ENCODE data around the gene DDX11. TPM values are rescaled to one million over a fixed set of nuclear protein-coding genes. Genes with fewer than 3 reads are reported as not detected.
"Not testable (repeated sequence)": the region's sequence is repeated elsewhere in the genome, so short reads cannot be mapped to it uniquely, and the experiment has no call there.

Gene DDX11
- total RNA-seq, 1 donor from 2014 or later = 12.8 TPM

DNA sequence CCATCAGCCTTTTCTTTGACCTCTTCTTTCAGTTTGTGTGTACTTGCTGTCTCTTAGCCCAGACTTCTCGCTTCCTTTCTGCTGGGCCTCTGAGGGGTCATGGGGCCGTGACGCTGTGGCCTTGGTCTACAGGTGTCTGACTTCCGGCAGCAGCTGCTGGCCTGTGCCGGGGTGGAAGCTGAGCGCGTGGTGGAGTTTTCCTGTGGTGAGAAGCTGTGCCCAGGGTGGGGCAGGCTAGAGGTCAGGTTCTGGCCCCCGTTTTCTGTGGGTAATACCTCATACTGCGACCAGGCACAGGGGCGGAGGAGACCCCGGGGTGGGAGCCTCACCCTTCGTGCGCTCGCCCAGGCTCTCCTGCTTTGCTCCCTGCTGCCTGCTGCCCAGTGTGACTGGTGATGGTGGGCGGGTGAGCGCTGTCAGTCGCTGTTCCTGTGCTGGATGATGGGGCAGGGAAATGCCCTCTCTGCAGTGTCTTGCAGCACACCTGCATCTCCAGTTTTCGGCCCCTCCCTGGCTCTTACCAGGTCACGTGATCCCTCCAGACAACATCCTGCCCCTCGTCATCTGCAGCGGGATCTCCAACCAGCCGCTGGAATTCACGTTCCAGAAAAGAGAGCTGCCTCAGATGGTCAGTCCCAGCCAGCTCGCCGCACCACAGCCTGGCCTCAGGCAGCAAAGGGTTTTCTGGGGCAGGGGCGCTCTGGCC, 27.0 kb downstream of the DDX11 start:
- not testable (repeated sequence) for H3K36me3 Mint-ChIP-seq (ENCODE audit: low read depth, unreplicated experiment); H3K27me3 Mint-ChIP-seq (ENCODE audit: low read depth, unreplicated experiment); H3K4me3 Mint-ChIP-seq (ENCODE audit: unreplicated experiment); H3K79me2 ChIP-seq (ENCODE audit: insufficient read depth, low read length); H3K27ac ChIP-seq (ENCODE audit: low read depth, low read length); H3K27ac Mint-ChIP-seq (ENCODE audit: unreplicated experiment); DNase-seq (ENCODE audit: low read depth); H3K27me3 ChIP-seq (ENCODE audit: insufficient read depth, low read length); H3K9ac ChIP-seq (ENCODE audit: low read length); H3K9me3 Mint-ChIP-seq (ENCODE audit: unreplicated experiment); H3K9me3 ChIP-seq (ENCODE audit: insufficient read depth, low read depth, low read length); H3K4me2 ChIP-seq (ENCODE audit: low read length); H4K20me1 ChIP-seq (ENCODE audit: insufficient read depth, low read length); H3K4me1 Mint-ChIP-seq (ENCODE audit: low read depth, unreplicated experiment); H3K4me1 ChIP-seq (ENCODE audit: insufficient read depth, low read length); H3K36me3 ChIP-seq (ENCODE audit: insufficient read depth, low read length); FAIRE-seq; H2AFZ ChIP-seq (ENCODE audit: low read depth, low read length); H3K4me3 ChIP-seq (ENCODE audit: insufficient read depth, low read depth, low read length)

DNA sequence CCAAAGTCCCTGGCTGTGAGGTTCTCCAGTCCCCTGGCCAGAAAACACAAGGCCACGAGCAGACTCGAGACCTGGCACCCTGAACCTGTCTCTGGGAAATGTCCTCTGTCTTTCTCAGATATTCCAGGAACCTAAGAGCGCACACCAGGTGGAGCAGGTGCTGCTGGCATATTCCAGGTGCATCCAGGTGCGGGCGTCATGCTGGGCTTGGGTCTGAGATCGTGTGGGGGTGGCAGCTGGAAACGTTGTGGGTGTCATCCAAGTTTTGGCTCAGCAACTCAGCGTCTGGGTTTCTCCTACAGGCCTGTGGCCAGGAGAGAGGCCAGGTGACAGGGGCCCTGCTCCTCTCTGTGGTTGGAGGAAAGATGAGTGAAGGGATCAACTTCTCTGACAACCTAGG, 28.5 kb downstream of the DDX11 start:
- H2AFZ ChIP-seq (ENCODE audit: low read depth, low read length); H3K27me3 ChIP-seq (ENCODE audit: insufficient read depth, low read length); FAIRE-seq; DNase-seq (ENCODE audit: low read depth); H3K27ac ChIP-seq (ENCODE audit: low read depth, low read length); H3K27me3 Mint-ChIP-seq (ENCODE audit: low read depth, unreplicated experiment); H3K4me1 ChIP-seq (ENCODE audit: insufficient read depth, low read length); H3K4me2 ChIP-seq (ENCODE audit: low read length); H3K27ac Mint-ChIP-seq (ENCODE audit: unreplicated experiment); H3K79me2 ChIP-seq (ENCODE audit: insufficient read depth, low read length); H3K36me3 Mint-ChIP-seq (ENCODE audit: low read depth, unreplicated experiment); H3K4me3 Mint-ChIP-seq (ENCODE audit: unreplicated experiment); H3K4me1 Mint-ChIP-seq (ENCODE audit: low read depth, unreplicated experiment); H3K9me3 ChIP-seq (ENCODE audit: insufficient read depth, low read depth, low read length); H4K20me1 ChIP-seq (ENCODE audit: insufficient read depth, low read length); H3K9me3 Mint-ChIP-seq (ENCODE audit: unreplicated experiment); H3K36me3 ChIP-seq (ENCODE audit: insufficient read depth, low read length); H3K9ac ChIP-seq (ENCODE audit: low read length); H3K4me3 ChIP-seq (ENCODE audit: insufficient read depth, low read depth, low read length): not testable (repeated sequence)

GRCh38 chr12:31102596-31102995, 28.9 kb downstream of the DDX11 start:
- H3K27ac Mint-ChIP-seq (ENCODE audit: unreplicated experiment); H3K9me3 ChIP-seq (ENCODE audit: insufficient read depth, low read depth, low read length); H3K27me3 Mint-ChIP-seq (ENCODE audit: low read depth, unreplicated experiment); H3K27ac ChIP-seq (ENCODE audit: low read depth, low read length); H4K20me1 ChIP-seq (ENCODE audit: insufficient read depth, low read length); H3K4me3 Mint-ChIP-seq (ENCODE audit: unreplicated experiment); H3K27me3 ChIP-seq (ENCODE audit: insufficient read depth, low read length); H3K4me1 ChIP-seq (ENCODE audit: insufficient read depth, low read length); H3K9ac ChIP-seq (ENCODE audit: low read length); H3K9me3 Mint-ChIP-seq (ENCODE audit: unreplicated experiment); H3K36me3 ChIP-seq (ENCODE audit: insufficient read depth, low read length); FAIRE-seq; DNase-seq (ENCODE audit: low read depth); H3K36me3 Mint-ChIP-seq (ENCODE audit: low read depth, unreplicated experiment); H3K79me2 ChIP-seq (ENCODE audit: insufficient read depth, low read length); H3K4me2 ChIP-seq (ENCODE audit: low read length); H3K4me1 Mint-ChIP-seq (ENCODE audit: low read depth, unreplicated experiment); H2AFZ ChIP-seq (ENCODE audit: low read depth, low read length); H3K4me3 ChIP-seq (ENCODE audit: insufficient read depth, low read depth, low read length): not testable (repeated sequence)

DNA sequence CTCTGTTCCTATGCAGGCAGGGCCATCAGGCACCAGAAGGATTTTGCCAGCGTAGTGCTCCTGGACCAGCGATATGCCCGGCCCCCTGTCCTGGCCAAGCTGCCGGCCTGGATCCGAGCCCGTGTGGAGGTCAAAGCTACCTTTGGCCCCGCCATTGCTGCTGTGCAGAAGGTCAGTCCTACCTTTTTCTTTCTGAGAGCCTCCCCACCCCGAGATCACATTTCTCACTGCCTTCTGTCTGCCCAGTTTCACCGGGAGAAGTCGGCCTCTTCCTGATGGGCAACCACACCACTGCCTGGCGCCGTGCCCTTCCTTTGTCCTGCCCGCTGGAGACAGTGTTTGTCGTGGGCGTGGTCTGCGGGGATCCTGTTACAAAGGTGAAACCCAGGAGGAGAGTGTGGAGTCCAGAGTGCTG, 29.9 kb downstream of the DDX11 start:
- not testable (repeated sequence) for H3K4me3 Mint-ChIP-seq (ENCODE audit: unreplicated experiment); H3K79me2 ChIP-seq (ENCODE audit: insufficient read depth, low read length); H3K27ac Mint-ChIP-seq (ENCODE audit: unreplicated experiment); H3K9me3 Mint-ChIP-seq (ENCODE audit: unreplicated experiment); H3K27me3 Mint-ChIP-seq (ENCODE audit: low read depth, unreplicated experiment); H4K20me1 ChIP-seq (ENCODE audit: insufficient read depth, low read length); H3K36me3 Mint-ChIP-seq (ENCODE audit: low read depth, unreplicated experiment); H3K27me3 ChIP-seq (ENCODE audit: insufficient read depth, low read length); H3K4me1 ChIP-seq (ENCODE audit: insufficient read depth, low read length); DNase-seq (ENCODE audit: low read depth); FAIRE-seq; H3K36me3 ChIP-seq (ENCODE audit: insufficient read depth, low read length); H2AFZ ChIP-seq (ENCODE audit: low read depth, low read length); H3K4me3 ChIP-seq (ENCODE audit: insufficient read depth, low read depth, low read length); H3K4me2 ChIP-seq (ENCODE audit: low read length); H3K9me3 ChIP-seq (ENCODE audit: insufficient read depth, low read depth, low read length); H3K4me1 Mint-ChIP-seq (ENCODE audit: low read depth, unreplicated experiment); H3K27ac ChIP-seq (ENCODE audit: low read depth, low read length); H3K9ac ChIP-seq (ENCODE audit: low read length)

DNA sequence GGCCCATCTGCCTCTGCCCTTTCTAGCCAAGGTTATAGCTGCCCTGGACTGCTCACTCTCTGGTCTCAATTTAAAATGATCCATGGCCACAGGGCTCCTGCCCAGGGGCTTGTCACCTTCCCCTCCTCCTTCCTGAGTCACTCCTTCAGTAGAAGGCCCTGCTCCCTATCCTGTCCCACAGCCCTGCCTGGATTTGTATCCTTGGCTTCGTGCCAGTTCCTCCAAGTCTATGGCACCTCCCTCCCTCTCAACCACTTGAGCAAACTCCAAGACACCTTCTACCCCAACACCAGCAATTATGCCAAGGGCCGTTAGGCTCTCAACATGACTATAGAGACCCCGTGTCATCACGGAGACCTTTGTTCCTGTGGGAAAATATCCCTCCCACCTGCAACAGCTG, 30.6 kb downstream of the DDX11 start:
- H3K27ac ChIP-seq (ENCODE audit: low read depth, low read length); H2AFZ ChIP-seq (ENCODE audit: low read depth, low read length); FAIRE-seq; H3K36me3 Mint-ChIP-seq (ENCODE audit: low read depth, unreplicated experiment); H3K4me3 ChIP-seq (ENCODE audit: insufficient read depth, low read depth, low read length); H3K27me3 Mint-ChIP-seq (ENCODE audit: low read depth, unreplicated experiment); H3K4me1 ChIP-seq (ENCODE audit: insufficient read depth, low read length); H3K27ac Mint-ChIP-seq (ENCODE audit: unreplicated experiment); H3K4me3 Mint-ChIP-seq (ENCODE audit: unreplicated experiment); H3K27me3 ChIP-seq (ENCODE audit: insufficient read depth, low read length); H3K79me2 ChIP-seq (ENCODE audit: insufficient read depth, low read length); H3K36me3 ChIP-seq (ENCODE audit: insufficient read depth, low read length); H3K9ac ChIP-seq (ENCODE audit: low read length); H4K20me1 ChIP-seq (ENCODE audit: insufficient read depth, low read length); H3K9me3 Mint-ChIP-seq (ENCODE audit: unreplicated experiment); H3K4me1 Mint-ChIP-seq (ENCODE audit: low read depth, unreplicated experiment); DNase-seq (ENCODE audit: low read depth); H3K9me3 ChIP-seq (ENCODE audit: insufficient read depth, low read depth, low read length); H3K4me2 ChIP-seq (ENCODE audit: low read length): not testable (repeated sequence)

- H3K36me3 ChIP-seq (ENCODE audit: insufficient read depth, low read length); H3K27me3 ChIP-seq (ENCODE audit: insufficient read depth, low read length); H3K4me2 ChIP-seq (ENCODE audit: low read length); H3K9me3 ChIP-seq (ENCODE audit: insufficient read depth, low read depth, low read length); H3K9ac ChIP-seq (ENCODE audit: low read length); H3K9me3 Mint-ChIP-seq (ENCODE audit: unreplicated experiment); H3K79me2 ChIP-seq (ENCODE audit: insufficient read depth, low read length); FAIRE-seq; DNase-seq (ENCODE audit: low read depth); H3K4me1 Mint-ChIP-seq (ENCODE audit: low read depth, unreplicated experiment); H2AFZ ChIP-seq (ENCODE audit: low read depth, low read length); H3K27me3 Mint-ChIP-seq (ENCODE audit: low read depth, unreplicated experiment); H3K4me3 ChIP-seq (ENCODE audit: insufficient read depth, low read depth, low read length); H3K4me1 ChIP-seq (ENCODE audit: insufficient read depth, low read length); H4K20me1 ChIP-seq (ENCODE audit: insufficient read depth, low read length); H3K27ac Mint-ChIP-seq (ENCODE audit: unreplicated experiment); H3K36me3 Mint-ChIP-seq (ENCODE audit: low read depth, unreplicated experiment); H3K4me3 Mint-ChIP-seq (ENCODE audit: unreplicated experiment); H3K27ac ChIP-seq (ENCODE audit: low read depth, low read length): not testable (repeated sequence)
Observed at GRCh38 chr12:31104773-31105172, 31.1 kb downstream of the DDX11 start.

Data from astrocyte (in vitro differentiated cells and primary cell).